ENCODE measurements around the gene FTCD.

DNA sequence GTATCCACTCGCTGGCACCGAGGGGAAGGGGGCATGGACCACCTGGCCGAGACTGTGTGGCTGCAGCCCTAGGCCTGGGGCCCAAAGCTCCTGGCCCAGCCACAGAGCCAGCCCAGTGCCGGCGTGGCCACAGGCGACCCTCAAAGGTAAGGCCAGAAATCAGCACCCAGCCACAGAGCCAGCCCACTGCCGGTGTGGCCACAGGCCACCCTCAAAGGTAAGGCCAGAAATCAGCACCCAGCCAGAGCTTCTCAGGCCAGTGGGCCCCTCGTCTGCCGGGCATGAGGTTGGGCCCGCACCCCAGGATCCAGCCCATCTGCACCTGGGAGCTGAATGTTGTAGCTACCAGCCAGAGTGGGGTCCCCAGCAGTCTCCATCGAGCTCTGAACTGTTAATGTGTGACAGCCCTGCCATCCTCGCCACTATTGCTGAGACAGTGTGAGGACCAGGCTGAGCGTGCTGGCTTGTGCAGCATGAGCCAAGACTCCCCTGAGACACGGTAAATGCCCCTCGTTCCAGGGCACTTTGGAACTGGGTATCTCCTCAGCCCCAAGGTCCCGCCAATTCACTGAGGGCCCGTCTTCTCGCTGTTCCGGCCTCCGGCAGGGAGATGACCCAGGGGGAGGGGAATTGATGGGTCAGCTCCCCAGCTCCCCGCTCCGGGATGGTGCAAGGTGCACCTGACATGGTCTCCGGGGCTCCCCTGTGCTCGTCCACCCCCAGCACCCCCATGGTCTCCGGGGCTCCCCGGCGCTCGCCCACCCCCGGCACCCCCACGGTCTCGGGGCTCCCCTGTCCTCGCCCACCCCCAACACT is 4.7 kb upstream of the FTCD start:
- TF ChIP-seq, protein P1, sequence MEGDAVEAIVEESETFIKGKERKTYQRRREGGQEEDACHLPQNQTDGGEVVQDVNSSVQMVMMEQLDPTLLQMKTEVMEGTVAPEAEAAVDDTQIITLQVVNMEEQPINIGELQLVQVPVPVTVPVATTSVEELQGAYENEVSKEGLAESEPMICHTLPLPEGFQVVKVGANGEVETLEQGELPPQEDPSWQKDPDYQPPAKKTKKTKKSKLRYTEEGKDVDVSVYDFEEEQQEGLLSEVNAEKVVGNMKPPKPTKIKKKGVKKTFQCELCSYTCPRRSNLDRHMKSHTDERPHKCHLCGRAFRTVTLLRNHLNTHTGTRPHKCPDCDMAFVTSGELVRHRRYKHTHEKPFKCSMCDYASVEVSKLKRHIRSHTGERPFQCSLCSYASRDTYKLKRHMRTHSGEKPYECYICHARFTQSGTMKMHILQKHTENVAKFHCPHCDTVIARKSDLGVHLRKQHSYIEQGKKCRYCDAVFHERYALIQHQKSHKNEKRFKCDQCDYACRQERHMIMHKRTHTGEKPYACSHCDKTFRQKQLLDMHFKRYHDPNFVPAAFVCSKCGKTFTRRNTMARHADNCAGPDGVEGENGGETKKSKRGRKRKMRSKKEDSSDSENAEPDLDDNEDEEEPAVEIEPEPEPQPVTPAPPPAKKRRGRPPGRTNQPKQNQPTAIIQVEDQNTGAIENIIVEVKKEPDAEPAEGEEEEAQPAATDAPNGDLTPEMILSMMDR (IDR thresholded peaks at IDR 0.05 in 8 of 11, conservative IDR thresholded peaks at IDR 0.05 in 3 of 11) = no peak
- no peak for TF ChIP-seq POLR2A (IDR thresholded peaks at IDR 0.05)
- TF ChIP-seq POLR2AphosphoS5 (IDR thresholded peaks at IDR 0.05) = no peak
